Measurements from ENCODE around the gene SERPINE2.

Gene SERPINE2

GRCh38 chr2:224039080-224039769, at the start of gene SERPINE2:
TSS of gene SERPINE2 (minus strand) at chr2:224039286. CDS start at chr2:224001900, 37,386 bp downstream.
- no peak for FAIRE-seq

- FAIRE-seq: no peak
Measured at GRCh38 chr2:224086226-224086914, 47.3 kb upstream of the SERPINE2 start.

- no peak for FAIRE-seq
Measured at GRCh38 chr2:224085811-224086210, 46.7 kb upstream of the SERPINE2 start.

- FAIRE-seq: no peak
Measured at GRCh38 chr2:224085246-224085645, 46.2 kb upstream of the SERPINE2 start.

- FAIRE-seq: no peak
Measured at GRCh38 chr2:224084266-224084892, 45.3 kb upstream of the SERPINE2 start.

GRCh38 chr2:224083638-224084037, 44.6 kb upstream of the SERPINE2 start:
- FAIRE-seq: no peak

- no peak for FAIRE-seq
Measured at GRCh38 chr2:224078656-224079055, 39.6 kb upstream of the SERPINE2 start.

- no peak for FAIRE-seq
Measured at GRCh38 chr2:224077773-224078507, 38.9 kb upstream of the SERPINE2 start.

- FAIRE-seq: no peak
Measured at GRCh38 chr2:224075588-224075987, 36.5 kb upstream of the SERPINE2 start.

- no peak for FAIRE-seq
Measured at GRCh38 chr2:224073676-224074075, 34.6 kb upstream of the SERPINE2 start.

GRCh38 chr2:224072541-224073188, 33.6 kb upstream of the SERPINE2 start:
- FAIRE-seq: no peak

- no peak for FAIRE-seq
Measured at GRCh38 chr2:224069172-224069571, 30.1 kb upstream of the SERPINE2 start.

- FAIRE-seq: no peak
Measured at GRCh38 chr2:224063298-224063648, 24.2 kb upstream of the SERPINE2 start.

GRCh38 chr2:224062481-224063297, 23.6 kb upstream of the SERPINE2 start:
- no peak for FAIRE-seq

GRCh38 chr2:224060783-224061482, 21.8 kb upstream of the SERPINE2 start:
- no peak for FAIRE-seq

- no peak for FAIRE-seq
Measured at GRCh38 chr2:224059178-224059577, 20.1 kb upstream of the SERPINE2 start.

- FAIRE-seq: no peak
Measured at GRCh38 chr2:224058048-224058775, 19.1 kb upstream of the SERPINE2 start.

GRCh38 chr2:224056889-224057288, 17.8 kb upstream of the SERPINE2 start:
- no peak for FAIRE-seq

- no peak for FAIRE-seq
Measured at GRCh38 chr2:224055101-224055500, 16.0 kb upstream of the SERPINE2 start.

GRCh38 chr2:224046752-224047151, 7.7 kb upstream of the SERPINE2 start:
- FAIRE-seq: no peak
